SU-DHL-6 (cell line): Measurements from ENCODE around the gene HLF.

ENCODE experiments used
- H2AFZ ChIP-seq: fragments of 200-600 bp; sonication (generic); 2 replicates; pipeline ENCODE4 v1.6.1; 2014; ENCODE audit warnings: low read depth, mild to moderate bottlenecking, moderate library complexity, mixed read lengths, antibody characterized with exemption, low read length; ENCODE audit not compliant: severe bottlenecking
- H3F3A ChIP-seq: fragments of 200-600 bp; shearing (Covaris generic); 2 replicates; pipeline ENCODE4 v1.6.0; 2016; ENCODE audit warnings: antibody characterized with exemption, mild to moderate bottlenecking; ENCODE audit not compliant: insufficient read depth
- H3K27ac ChIP-seq: fragments of 200-600 bp; sonication (generic); 2 replicates; pipeline ENCODE4 v1.5.1; 2016; ENCODE audit warnings: low read depth, mild to moderate bottlenecking, low read length, moderate library complexity, mixed read lengths
- H3K27me3 ChIP-seq: fragments of 200-600 bp; sonication (generic), shearing (Covaris generic); 2 replicates; pipeline ENCODE4 v1.6.0; 2014; ENCODE audit warnings: mild to moderate bottlenecking, low read length
- H3K36me3 ChIP-seq: fragments of 200-600 bp; sonication (generic); 2 replicates; pipeline ENCODE4 v1.6.1; 2014; ENCODE audit warnings: mild to moderate bottlenecking, low read length, mixed read lengths
- H3K4me2 ChIP-seq: fragments of 300-600, 200-600 bp; shearing (Covaris generic), sonication (generic); 2 replicates; pipeline ENCODE4 v1.6.0; 2014; ENCODE audit warnings: low read length, low read depth, mild to moderate bottlenecking; ENCODE audit not compliant: poor library complexity, severe bottlenecking
- H3K4me3 ChIP-seq: fragments of 200-600 bp; sonication (generic); 2 replicates; pipeline ENCODE4 v1.5.1; 2014; ENCODE audit warnings: antibody characterized with exemption, low read length, mild to moderate bottlenecking, mixed read lengths; ENCODE audit not compliant: insufficient read depth, poor library complexity, severe bottlenecking
- H3K79me2 ChIP-seq: fragments of 200-600 bp; sonication (generic); 2 replicates; pipeline ENCODE4 v1.6.1; 2014; ENCODE audit warnings: mild to moderate bottlenecking, low read length, moderate library complexity; ENCODE audit not compliant: insufficient read depth
- H3K9ac ChIP-seq: fragments of 200-600 bp; sonication (generic); 2 replicates; pipeline ENCODE4 v1.7.0; 2014; ENCODE audit warnings: mild to moderate bottlenecking, low read length
- H3K9me2 ChIP-seq: fragments of 200-600 bp; sonication (generic); replicated peaks from 2 replicates; pipeline ENCODE4 v1.6.1; 2014; ENCODE audit warnings: low read length; ENCODE audit not compliant: insufficient read depth
- H3K9me3 ChIP-seq: fragments of 200-600 bp; sonication (generic); 2 replicates; pipeline ENCODE4 v1.6.1; 2014; ENCODE audit warnings: low read length, mixed read lengths; ENCODE audit not compliant: insufficient read depth
- H4K20me1 ChIP-seq: fragments of 200-600 bp; sonication (generic); 2 replicates; pipeline ENCODE4 v1.6.1; 2014; ENCODE audit warnings: low read depth, mild to moderate bottlenecking, antibody characterized with exemption, low read length, moderate library complexity, mixed read lengths
- CTCF ChIP-seq: fragments of 200-600 bp; sonication (generic); IDR thresholded peaks from one replicate; pipeline ENCODE4 v1.5.1; 2017; ENCODE audit warnings: antibody characterized with exemption, mild to moderate bottlenecking, low read length, moderate library complexity; ENCODE audit not compliant: insufficient read depth, poor library complexity, severe bottlenecking
- EZH2phosphoT487 ChIP-seq: fragments of 200-600 bp; sonication (generic), shearing (Covaris generic); conservative IDR thresholded peaks from 2 replicates; pipeline ENCODE4 v1.6.1; 2018; ENCODE audit warnings: mild to moderate bottlenecking, antibody characterized with exemption, low read length, moderate library complexity, mixed read lengths

The HLF gene

GRCh38 chr17:55342800-55343585, 78.2 kb downstream of the HLF start:
- Histone ChIP-seq H3K9me3 (peaks cover 3% of the 10 kb centered on the region; the same call in 1 of the 2 replicates), H3K9ac (no peak overlapping the region), H3K27me3 (no peaks in the 10 kb centered on the region), H3K9me2 (no peaks in the 10 kb centered on the region), H3K4me2 (no peak overlapping the region), H3K79me2 (no peaks in the 10 kb centered on the region), H3K27ac (no peak overlapping the region), H3F3A (no peaks in the 10 kb centered on the region), H4K20me1 (no peaks in the 10 kb centered on the region), H3K36me3 (no peaks in the 10 kb centered on the region), H2AFZ (no peak overlapping the region), H3K4me3 (no peak overlapping the region)
- no peak for TF ChIP-seq EZH2phosphoT487
- no peak for TF ChIP-seq CTCF

GRCh38 chr17:55343900-55344513, 79.2 kb downstream of the HLF start:
- Histone ChIP-seq H3K4me3 (no peak overlapping the region), H3K27ac (no peak overlapping the region), H3K4me2 (no peak overlapping the region)

GRCh38 chr17:55344514-55344997, 79.8 kb downstream of the HLF start:
- no peaks in the 10 kb centered on the region for H4K20me1 ChIP-seq
- no peaks in the 10 kb centered on the region for H3K36me3 ChIP-seq
- no peak overlapping the region for H3K27ac ChIP-seq
- no peaks in the 10 kb centered on the region for H3K9me3 ChIP-seq
- no peak overlapping the region for H3K4me3 ChIP-seq
- no peaks in the 10 kb centered on the region for H3K27me3 ChIP-seq
- no peaks in the 10 kb centered on the region for H3F3A ChIP-seq
- no peaks in the 10 kb centered on the region for H3K9me2 ChIP-seq
- no peak overlapping the region for H2AFZ ChIP-seq
- no peaks in the 10 kb centered on the region for H3K79me2 ChIP-seq
- TF ChIP-seq EZH2phosphoT487 (no peak), CTCF (no peak)
- no peak overlapping the region for H3K4me2 ChIP-seq
- H3K9ac ChIP-seq, result no peak overlapping the region

More at GRCh38 chr17:55343900-55344513, 79.2 kb downstream of the HLF start:
- Histone ChIP-seq H3K9me3 (no peaks in the 10 kb centered on the region), H4K20me1 (no peaks in the 10 kb centered on the region), H3K27me3 (no peaks in the 10 kb centered on the region), H3K9ac (no peak overlapping the region), H3F3A (no peaks in the 10 kb centered on the region), H3K9me2 (no peaks in the 10 kb centered on the region), H3K36me3 (no peaks in the 10 kb centered on the region), H2AFZ (no peak overlapping the region), H3K79me2 (no peaks in the 10 kb centered on the region)
- TF ChIP-seq EZH2phosphoT487 (no peak), CTCF (no peak)
